GM12872 (cell line): ENCODE data around the gene ZNF692.

Experiments
- TF ChIP-seq, protein P1 (sequence below): IDR thresholded peaks from 3 replicates; pipeline ENCODE4 v1.5.1; 2011; ENCODE audit warnings: low read depth, mild to moderate bottlenecking, low read length, moderate library complexity; ENCODE audit not compliant: insufficient read depth

ZNF692 gene

DNA sequence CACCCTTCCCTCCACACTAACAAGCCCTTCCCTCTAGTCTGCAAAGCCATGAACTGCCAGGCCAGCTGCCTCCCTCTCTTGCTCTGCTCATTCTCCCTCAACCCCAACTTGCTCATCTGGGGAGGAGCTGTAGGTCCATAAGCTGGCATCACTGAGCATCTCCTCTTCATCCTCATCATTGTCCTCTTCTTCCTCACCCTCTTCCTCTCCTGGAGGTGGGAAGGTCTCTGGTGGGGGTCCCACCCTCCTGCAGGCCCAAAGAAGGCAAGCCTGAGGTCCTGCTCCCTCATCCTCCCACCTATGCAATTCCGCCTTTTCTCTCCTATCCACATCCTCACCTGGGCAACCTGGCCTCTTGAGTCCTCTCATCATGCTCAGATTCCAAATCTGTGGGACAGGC lies 2.7 kb downstream of the ZNF692 start:
- TF ChIP-seq, protein P1, sequence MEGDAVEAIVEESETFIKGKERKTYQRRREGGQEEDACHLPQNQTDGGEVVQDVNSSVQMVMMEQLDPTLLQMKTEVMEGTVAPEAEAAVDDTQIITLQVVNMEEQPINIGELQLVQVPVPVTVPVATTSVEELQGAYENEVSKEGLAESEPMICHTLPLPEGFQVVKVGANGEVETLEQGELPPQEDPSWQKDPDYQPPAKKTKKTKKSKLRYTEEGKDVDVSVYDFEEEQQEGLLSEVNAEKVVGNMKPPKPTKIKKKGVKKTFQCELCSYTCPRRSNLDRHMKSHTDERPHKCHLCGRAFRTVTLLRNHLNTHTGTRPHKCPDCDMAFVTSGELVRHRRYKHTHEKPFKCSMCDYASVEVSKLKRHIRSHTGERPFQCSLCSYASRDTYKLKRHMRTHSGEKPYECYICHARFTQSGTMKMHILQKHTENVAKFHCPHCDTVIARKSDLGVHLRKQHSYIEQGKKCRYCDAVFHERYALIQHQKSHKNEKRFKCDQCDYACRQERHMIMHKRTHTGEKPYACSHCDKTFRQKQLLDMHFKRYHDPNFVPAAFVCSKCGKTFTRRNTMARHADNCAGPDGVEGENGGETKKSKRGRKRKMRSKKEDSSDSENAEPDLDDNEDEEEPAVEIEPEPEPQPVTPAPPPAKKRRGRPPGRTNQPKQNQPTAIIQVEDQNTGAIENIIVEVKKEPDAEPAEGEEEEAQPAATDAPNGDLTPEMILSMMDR: no peak

DNA sequence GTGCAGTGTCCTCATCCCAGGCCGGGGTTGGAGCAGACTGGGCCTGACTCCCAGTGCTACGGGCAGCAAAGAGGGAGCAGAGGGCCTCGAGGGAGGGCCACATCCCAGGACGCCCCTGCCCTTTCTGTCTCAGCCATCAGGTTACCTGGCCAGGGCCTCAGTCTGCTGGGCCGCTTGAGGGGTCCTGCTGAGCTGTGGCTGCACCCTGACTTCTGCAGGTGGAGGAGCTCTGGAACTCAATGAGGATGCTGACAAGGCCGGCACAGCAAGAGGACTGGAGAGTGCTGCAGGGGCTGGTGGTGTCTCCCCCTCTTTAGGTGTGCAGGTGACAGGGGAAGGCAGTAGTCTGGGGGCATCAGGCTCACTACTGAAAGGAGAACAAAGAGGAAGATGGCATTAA lies 3.3 kb downstream of the ZNF692 start:
- TF ChIP-seq, protein P1: no peak

DNA sequence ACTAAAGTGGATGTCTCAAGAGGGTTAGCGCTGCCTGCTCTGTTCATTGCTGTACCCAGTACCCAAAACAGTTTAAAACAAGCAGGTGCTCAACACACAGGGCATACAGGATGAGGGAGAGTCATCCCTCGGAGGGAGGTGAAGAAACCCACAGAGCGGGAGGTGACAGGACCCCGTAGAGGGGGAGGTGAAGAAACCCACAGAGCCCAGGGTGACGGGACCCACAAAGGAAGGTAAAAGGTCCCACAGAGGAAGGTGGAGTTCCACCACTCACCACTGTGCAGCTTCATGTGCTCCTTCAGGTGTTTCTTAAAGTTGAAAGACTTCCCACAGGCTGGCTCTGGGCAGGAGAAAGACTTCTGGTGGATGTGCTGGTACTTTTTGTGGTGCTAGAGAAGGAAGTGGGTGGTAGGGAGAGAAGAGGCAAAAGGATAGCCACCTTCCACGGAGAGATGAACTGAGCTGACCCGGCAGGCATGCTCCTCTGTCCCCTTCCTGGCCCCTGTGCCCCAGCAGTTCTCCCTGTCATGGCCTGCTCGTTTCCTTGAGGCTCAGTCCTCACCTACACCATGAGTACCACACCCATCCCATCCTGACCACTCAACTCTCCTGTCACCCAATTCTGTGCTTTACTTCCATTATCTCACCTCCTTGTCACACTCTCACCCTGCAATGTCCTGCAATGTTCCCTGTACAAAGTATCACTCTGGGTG lies 5.1 kb downstream of the ZNF692 start:
- TF ChIP-seq, protein P1: no peak

DNA sequence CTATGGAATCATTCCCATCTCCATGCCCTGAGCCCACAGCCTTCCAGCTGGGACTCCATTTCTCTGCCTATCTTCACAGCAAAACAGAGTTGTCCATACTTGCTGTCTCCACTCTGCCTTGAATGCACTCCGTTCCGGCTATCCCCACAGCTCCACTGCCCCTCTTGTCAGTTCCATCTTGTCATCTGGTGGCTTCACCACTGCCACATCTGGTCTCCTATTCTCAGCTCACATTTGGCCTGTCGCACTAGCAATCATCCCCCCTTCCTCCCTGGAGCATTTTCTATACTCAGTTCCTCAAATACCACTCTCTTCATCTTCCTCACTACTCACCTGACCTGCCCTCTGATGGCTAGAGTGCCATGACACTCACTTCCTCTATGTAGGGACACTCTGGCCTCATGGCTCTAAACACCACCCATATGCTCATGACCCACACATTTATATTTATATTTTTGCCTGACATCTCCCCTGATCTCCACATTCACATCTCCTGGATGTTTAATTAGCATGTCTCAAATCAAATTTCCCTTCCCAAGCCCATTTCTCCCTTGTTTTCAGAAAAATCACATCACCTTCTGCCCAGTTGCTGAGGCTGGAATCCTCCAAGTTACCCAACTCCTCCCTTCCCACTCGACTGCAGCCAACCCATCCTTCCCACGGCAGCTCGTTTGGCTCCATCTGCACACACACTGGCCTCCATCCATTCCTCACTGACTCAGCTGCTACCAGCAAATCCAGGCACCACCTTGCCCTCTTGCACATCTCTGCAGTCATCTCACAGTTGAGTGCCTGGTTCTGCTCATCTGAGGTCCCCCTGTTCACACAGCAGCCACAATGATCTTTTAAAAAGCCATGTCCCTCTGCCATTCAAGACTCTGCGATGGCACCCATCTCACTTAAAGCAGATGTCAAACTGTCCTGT lies 6.1 kb downstream of the ZNF692 start:
- TF ChIP-seq, protein P1: no peak

DNA sequence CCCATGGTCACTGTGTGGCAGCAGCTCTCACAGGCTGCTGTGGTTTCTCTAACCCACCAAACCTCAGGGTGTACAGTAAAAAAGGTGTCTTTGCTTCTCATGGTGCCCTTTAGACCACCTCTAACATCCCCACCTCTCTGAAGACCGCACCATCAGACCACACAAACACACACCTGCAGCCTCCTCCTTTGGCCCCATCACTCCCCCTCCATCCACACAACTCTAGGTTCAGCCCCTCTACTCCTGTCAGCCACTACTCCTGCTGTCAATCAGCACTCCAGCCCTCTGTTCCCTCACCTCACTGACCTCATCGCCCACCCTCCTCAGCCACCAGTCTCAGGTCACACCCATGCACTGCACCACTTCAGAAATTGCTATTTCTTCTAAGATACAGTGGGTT lies 7.5 kb downstream of the ZNF692 start:
- TF ChIP-seq, protein P1: no peak

DNA sequence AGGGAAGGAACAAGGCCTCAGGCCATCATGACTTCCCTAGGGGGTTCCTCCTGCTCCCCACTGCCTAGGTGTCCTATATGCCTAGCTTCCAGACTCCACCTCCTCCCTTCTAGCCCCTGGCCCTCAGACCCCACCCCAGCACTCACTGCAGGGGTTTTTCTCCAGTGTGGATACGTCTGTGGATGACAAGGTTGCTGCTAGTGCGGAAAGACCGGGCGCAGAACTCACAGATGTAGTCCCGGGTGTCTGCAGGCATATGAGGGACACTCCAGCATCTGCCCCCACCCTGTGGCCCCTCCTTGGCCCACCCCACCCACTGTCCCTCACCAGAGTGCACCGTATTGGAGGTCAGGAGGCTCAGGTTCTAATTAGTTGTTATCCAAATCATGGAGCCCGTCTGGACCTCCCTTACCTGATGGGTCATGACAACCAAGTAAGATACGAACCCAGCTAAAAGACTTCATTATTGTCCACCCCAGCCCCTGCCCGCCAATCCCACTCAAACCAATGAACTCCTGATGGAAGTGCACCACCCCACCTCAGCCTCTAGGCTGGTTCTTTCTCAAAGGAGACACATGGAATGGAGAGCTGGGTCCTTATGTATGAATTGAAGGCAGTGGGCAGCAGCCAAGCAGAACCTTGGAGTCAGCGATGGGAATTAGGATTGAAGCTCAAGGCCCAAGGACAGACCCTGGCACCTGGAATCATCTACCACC lies 8.2 kb downstream of the ZNF692 start:
- TF ChIP-seq, protein P1: no peak

DNA sequence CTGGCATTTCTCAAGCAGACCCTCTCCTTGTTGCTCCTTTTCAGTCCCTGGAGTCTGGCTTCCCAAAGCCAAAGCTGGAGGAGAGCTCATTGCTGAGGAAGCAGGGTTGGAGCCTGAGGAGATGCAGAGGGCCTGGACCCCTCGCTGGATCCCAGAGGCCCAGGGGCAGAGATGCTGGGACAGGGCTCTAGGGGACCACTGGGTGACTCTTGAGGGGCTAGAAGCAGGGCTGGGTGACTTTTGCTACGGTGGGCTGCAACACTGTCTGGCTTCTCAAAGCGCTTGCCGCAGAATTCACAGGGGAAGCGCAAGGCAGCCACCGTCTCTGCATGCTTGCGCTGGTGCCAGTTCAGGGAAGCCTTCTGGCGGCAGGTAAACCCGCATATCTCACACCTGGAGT lies 8.8 kb downstream of the ZNF692 start:
- TF ChIP-seq, protein P1: no peak
